IMR-90 (cell line): ENCODE results near the gene ASAP2.

Experiments
- BHLHE40 ChIP-seq: fragments of 150-350 bp; IDR thresholded peaks from 2 replicates; pipeline ENCODE4 v1.6.1; 2016; ENCODE audit warnings: mild to moderate bottlenecking, low read depth, low read length
- CEBPB ChIP-seq: IDR thresholded peaks from 2 replicates; pipeline ENCODE4 v1.6.1; 2012; ENCODE audit warnings: low read depth, low read length, improper control_type of control experiment
- ELK1 ChIP-seq: fragments of 150-350 bp; IDR thresholded peaks from 2 replicates; pipeline ENCODE4 v1.6.1; 2016; ENCODE audit warnings: low read depth, mild to moderate bottlenecking, low read length, moderate library complexity, borderline replicate concordance
- FOS ChIP-seq: fragments of 150-350 bp; IDR thresholded peaks from 2 replicates; pipeline ENCODE4 v1.6.1; 2016; ENCODE audit warnings: low read depth, low read length
- MAFK ChIP-seq: IDR thresholded peaks from 2 replicates; pipeline ENCODE4 v1.6.1; 2012; ENCODE audit warnings: low read depth, low read length, improper control_type of control experiment
- MXI1 ChIP-seq: IDR thresholded peaks from 2 replicates; pipeline ENCODE4 v1.6.1; 2012; ENCODE audit warnings: low read depth, mild to moderate bottlenecking, low read length, moderate library complexity, borderline replicate concordance
- NFE2L2 ChIP-seq: fragments of 150-350 bp; IDR thresholded peaks from 2 replicates; pipeline ENCODE4 v1.6.1; 2016; ENCODE audit warnings: low read depth, mild to moderate bottlenecking, low read length
- POLR2A ChIP-seq: IDR thresholded peaks from 2 replicates; pipeline ENCODE4 v1.6.1; 2012; ENCODE audit warnings: mild to moderate bottlenecking, low read depth, low read length
- RAD21 ChIP-seq: IDR thresholded peaks from 2 replicates; pipeline ENCODE4 v1.6.1; 2012; ENCODE audit warnings: low read length, improper control_type of control experiment
- RCOR1 ChIP-seq: IDR thresholded peaks from 2 replicates; pipeline ENCODE4 v1.6.1; 2012; ENCODE audit warnings: mild to moderate bottlenecking, low read length, improper control_type of control experiment; ENCODE audit not compliant: insufficient replicate concordance
- RFX5 ChIP-seq: IDR thresholded peaks from 2 replicates; pipeline ENCODE4 v1.8.0; 2012; ENCODE audit warnings: low read depth, mild to moderate bottlenecking, low read length, moderate library complexity
- SMC3 ChIP-seq: fragments of 150-350 bp; IDR thresholded peaks from 2 replicates; pipeline ENCODE4 v1.6.1; 2016; ENCODE audit warnings: low read depth, mild to moderate bottlenecking, antibody characterized with exemption, low read length, moderate library complexity
- TF ChIP-seq, protein P1 (sequence below): conservative IDR thresholded peaks from 2 replicates; pipeline ENCODE4 v1.5.1; 2012; ENCODE audit warnings: mild to moderate bottlenecking, low read depth, low read length, improper control_type of control experiment
- TF ChIP-seq, protein P2 (sequence below): fragments of 150-350 bp; IDR thresholded peaks from 2 replicates; pipeline ENCODE4 v1.6.1; 2017; ENCODE audit warnings: mild to moderate bottlenecking, antibody characterized with exemption, low read length, low read depth

GRCh38 chr2:9443526-9443925, 236.9 kb downstream of the ASAP2 start:
- TF ChIP-seq, protein P1, sequence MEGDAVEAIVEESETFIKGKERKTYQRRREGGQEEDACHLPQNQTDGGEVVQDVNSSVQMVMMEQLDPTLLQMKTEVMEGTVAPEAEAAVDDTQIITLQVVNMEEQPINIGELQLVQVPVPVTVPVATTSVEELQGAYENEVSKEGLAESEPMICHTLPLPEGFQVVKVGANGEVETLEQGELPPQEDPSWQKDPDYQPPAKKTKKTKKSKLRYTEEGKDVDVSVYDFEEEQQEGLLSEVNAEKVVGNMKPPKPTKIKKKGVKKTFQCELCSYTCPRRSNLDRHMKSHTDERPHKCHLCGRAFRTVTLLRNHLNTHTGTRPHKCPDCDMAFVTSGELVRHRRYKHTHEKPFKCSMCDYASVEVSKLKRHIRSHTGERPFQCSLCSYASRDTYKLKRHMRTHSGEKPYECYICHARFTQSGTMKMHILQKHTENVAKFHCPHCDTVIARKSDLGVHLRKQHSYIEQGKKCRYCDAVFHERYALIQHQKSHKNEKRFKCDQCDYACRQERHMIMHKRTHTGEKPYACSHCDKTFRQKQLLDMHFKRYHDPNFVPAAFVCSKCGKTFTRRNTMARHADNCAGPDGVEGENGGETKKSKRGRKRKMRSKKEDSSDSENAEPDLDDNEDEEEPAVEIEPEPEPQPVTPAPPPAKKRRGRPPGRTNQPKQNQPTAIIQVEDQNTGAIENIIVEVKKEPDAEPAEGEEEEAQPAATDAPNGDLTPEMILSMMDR = no peak
- TF ChIP-seq POLR2A = no peak
- TF ChIP-seq, protein P2, sequence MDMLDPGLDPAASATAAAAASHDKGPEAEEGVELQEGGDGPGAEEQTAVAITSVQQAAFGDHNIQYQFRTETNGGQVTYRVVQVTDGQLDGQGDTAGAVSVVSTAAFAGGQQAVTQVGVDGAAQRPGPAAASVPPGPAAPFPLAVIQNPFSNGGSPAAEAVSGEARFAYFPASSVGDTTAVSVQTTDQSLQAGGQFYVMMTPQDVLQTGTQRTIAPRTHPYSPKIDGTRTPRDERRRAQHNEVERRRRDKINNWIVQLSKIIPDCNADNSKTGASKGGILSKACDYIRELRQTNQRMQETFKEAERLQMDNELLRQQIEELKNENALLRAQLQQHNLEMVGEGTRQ = no peak
- TF ChIP-seq RAD21 = no peak
- no peak for TF ChIP-seq RFX5
- no peak for TF ChIP-seq NFE2L2
- no peak for TF ChIP-seq RCOR1
- no peak for TF ChIP-seq CEBPB
- TF ChIP-seq SMC3 = no peak
- TF ChIP-seq FOS = no peak
- no peak for TF ChIP-seq ELK1
- TF ChIP-seq MAFK = no peak
- TF ChIP-seq BHLHE40 = no peak
- no peak for TF ChIP-seq MXI1
